A204.1 (cell line): ENCODE data around the gene PLEKHJ1.

Experiments
- FAIRE-seq: peaks from 2 replicates; lab custom pipeline; 2012; peaks lifted over from hg19 to GRCh38; lab: Jason Lieb, UNC

Gene PLEKHJ1

GRCh38 chr19:2234996-2235380 lies 1.1 kb downstream of the PLEKHJ1 start:
- no peak for FAIRE-seq

DNA sequence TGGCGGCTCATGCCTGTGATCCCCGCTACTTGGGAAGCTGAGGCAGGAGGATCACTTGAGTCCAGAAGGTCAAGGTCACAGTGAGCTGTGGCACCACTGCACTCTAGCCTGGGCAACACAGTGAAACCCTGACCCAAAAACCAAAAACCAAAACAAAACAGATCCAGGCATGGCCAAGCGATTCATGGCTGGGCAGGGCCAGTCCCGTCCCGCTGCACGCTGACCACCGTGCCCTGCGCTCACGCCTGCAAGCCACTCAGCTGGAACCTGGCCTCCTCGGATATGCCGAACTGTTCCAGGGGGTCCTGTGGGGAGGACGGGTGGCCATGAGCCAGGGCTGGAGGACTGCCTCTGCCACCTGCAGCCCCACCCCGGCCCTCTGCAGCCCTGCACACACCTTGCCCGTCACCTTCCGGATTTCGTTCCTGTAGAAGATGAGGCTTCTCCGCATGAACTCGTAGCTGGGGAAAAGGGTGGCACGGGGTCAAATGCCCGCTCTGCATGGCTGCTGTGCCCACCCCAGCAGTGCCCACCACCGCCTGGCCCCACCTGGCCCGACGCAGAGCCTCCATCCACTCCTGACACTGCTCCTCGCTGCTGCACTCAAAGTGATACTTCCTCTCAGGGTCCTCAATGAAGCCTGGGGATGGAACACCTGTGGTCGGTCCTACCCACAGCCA lies 2.4 kb downstream of the PLEKHJ1 start:
- no peak for FAIRE-seq

- FAIRE-seq, result no peak
Observed at GRCh38 chr19:2232286-2233151, 3.6 kb downstream of the PLEKHJ1 start.

DNA sequence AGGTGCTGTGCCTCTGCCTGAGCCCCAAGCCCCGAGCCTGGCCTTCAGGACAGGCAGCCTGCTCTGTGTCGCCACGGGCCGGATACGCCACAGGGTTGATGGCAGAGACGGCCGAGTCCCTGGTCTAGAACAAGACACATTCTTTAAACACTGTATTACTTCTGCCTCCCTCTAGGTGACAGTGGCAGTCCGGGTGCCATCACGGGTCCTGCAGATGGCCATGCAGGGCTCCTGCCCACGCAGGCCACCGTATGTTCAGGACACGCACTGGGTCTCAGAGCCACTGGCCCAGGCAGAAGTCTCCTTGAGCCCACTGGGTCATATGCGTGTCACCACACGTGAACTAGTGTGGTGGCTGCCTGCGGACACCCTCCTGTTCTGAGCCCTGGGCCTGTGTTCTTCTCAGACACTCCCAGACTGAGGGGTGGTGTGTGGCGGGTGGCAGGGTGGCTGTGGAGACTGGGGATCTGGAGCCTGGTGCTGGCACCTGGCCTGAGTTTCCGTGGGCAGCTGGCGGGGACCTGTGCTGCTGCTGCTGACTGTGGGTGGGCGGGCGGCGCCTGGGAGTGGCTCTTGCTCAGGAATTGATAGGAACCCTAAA lies 4.4 kb downstream of the PLEKHJ1 start:
- no peak for FAIRE-seq

DNA sequence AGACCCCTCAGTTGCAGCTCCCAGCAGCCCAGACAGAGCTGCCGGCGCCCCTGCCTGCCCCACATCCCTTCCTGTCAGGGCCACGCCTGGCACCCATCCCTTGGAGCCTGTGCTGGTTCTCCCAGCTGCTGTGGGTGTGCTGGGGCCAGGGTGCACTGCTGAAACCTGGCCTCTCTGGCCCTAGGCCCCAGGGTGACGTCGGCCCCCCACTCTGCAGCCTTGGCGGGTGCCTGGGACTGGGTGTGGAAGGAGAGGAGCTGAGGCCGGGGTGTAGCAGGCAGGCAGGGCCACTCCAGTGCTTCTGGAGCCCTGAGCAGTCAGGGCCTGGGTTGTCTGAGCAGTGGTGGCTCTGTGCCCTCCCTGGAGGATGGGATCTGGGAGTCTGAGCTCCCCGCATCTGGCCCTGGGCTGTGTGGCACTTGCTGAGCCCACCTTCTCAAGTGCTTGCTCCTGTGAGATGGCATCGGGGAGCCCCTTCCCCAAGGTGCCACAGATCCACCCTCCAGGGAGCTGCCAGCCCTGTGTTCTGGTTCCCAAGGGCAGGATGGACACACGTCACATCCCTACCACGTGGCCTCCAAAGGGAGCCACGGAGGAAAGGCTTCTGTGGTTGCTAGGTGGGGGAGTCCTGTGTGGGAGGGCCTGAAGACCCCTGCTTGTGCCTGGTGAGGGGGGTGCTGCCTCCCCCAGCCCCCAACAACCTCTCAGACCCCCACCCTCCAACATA lies 5.2 kb downstream of the PLEKHJ1 start:
- no peak for FAIRE-seq

- FAIRE-seq, result no peak
Observed at GRCh38 chr19:2230033-2230531, 6.0 kb downstream of the PLEKHJ1 start.

DNA sequence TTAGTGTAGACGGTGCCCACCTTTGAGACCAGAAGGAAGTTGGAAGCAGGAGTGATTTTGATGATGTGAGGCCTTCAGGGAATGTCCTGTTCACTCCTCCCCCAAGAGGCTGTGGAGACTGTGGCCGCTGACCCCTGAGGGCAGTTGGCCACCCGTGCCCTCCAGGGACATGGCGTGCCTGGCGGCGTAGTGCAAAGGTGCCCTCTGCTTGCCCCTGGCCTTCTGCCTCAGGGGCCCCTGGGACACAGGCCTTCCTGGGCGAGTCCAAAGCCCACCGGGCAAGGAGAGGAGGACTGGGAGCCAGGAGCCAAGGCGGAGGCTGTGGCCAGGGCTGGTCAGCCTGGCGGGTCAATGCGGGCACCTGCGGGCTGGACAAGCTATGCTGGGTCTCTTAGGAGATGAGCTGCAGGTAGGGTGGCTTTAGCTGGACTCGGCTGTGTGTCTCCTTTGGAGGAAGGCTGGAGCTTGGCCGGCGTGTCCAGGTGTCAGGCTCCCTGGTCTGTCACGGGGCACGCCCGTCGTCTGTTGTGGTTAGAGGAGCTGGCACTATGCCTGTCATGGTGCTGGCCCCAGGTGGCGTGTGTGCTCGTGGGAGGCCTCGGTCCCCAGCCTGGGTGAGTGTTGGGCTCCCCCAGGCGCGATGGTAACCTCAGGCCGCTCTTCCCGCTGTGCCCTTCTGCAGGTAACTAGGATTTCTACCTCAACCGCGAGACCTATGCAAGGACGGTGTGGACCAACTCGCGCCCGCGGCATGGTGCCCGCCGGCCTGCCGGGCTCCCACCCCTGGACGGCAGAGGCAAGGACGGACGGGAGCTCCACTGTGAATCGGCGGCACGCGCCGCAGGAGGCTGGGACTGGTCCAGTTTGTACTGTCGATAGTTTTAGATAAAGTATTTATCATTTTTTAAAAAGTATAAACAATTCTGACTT lies 6.8 kb downstream of the PLEKHJ1 start:
- FAIRE-seq, result no peak

- no peak for FAIRE-seq
Observed at GRCh38 chr19:2228157-2229030, 7.7 kb downstream of the PLEKHJ1 start.

DNA sequence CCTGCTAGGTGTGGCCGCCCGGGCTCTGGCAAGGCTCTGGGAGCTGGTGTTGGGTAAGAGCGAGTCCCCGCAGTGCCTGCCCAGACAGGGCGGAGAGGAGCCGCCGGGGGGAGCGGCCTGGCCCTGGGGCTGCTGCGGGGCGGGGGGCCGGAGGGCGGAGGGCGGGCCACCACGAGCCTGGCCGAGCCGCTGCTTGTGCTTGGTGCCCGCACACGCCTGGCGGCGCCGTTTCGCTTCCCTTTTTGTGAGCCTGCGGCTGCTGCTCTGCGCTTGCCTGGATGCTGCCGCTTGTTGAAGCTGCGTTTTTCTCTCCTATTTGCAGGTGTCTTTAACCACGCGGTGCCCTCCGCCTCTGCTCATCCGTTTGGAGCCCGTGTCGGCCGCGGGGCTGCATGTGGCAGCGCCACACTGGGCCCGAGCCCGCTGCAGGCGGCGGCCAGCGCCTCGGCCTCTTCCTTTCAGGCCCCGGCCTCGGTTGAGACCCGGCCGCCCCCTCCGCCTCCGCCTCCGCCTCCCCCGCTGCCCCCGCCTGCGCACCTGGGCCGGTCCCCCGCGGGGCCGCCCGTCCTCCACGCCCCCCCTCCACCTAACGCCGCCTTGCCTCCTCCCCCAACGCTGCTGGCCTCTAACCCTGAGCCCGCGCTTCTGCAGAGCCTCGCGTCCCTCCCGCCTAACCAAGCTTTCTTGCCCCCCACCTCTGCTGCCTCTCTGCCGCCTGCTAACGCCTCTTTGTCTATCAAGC lies 8.5 kb downstream of the PLEKHJ1 start:
- FAIRE-seq, result no peak

- FAIRE-seq, result no peak
Observed at GRCh38 chr19:2226840-2227360, 9.2 kb downstream of the PLEKHJ1 start.

DNA sequence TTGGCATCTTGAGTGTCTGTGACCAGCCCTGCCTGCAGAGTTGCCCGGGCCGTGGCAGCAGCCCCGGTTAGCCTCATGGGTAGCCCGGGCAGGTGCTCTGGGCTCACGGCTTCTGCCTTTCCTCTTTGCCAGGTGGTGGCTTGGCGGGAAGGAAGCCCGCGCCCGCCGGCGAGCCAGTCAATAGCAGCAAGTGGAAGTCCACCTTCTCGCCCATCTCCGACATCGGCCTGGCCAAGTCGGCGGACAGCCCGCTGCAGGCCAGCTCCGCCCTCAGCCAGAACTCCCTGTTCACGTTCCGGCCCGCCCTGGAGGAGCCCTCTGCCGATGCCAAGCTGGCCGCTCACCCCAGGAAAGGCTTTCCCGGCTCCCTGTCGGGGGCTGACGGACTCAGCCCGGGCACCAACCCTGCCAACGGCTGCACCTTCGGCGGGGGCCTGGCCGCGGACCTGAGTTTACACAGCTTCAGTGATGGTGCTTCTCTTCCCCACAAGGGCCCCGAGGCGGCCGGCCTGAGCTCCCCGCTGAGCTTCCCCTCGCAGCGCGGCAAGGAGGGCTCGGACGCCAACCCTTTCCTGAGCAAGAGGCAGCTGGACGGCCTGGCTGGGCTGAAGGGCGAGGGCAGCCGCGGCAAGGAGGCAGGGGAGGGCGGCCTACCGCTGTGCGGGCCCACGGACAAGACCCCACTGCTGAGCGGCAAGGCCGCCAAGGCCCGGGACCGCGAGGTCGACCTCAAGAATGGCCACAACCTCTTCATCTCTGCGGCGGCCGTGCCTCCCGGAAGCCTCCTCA lies 9.9 kb downstream of the PLEKHJ1 start:
- FAIRE-seq, result no peak

DNA sequence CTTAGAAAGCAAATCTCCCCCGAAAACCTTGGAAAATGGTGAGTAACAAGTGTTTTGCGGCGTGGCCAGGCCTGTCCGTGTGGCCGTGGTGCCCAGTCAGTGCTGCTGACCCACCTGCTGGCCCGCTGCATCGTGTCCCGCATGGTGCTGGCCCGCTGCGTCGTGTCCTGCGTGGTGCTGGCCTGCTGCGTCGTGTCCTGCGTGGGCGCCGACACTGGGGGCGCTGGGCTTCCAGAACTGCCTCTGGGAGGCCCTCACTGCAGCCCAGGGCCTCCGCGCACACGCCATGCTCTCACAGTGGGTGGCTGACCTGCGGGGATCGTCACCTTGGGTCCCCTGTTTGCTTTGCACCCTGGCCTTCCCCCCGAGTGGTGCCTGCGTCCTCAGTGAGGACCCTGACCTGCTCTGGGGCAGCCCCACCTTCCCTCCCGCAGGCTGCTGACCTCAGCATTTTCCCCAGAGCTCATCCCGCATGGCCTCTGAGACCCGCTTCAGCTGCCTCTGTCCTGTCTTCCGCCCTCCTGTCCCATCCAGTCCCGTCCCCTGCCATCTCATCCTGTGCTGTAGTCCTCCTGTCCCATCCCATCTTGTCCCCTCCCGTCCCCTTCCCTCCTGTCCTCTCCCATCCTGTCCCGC lies 10.6 kb downstream of the PLEKHJ1 start:
- FAIRE-seq, result no peak

DNA sequence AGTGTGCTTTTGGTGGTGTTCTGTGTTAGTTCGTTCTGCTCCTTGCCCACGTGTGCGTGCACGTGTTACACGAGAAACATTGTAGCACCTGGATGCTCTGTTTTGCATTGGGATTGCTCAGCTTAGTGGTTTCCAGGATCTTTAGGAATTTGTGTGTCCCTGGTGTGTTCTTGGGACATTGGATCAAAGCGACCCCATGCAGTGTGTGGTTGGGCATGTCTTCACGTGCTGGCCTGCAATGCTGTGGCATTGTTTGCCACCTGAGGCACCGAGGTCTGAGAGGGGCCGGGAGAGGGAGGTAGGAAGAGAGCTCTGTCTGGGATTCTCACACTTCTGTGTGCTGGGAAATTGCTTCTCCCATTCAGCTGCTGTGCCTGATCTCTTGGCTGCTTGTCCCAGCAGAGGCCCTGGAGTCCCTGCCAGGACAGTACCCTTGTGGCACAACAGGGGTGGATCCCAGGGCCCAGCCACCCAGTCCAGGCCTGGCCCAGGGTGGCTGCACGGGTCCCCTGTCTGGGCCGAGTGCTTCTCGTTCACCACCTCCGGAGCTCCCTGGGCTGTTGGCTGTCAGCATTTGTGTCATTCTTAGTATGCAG lies 11.3 kb downstream of the PLEKHJ1 start:
- no peak for FAIRE-seq

GRCh38 chr19:2223959-2224358 lies 12.2 kb downstream of the PLEKHJ1 start:
- no peak for FAIRE-seq

DNA sequence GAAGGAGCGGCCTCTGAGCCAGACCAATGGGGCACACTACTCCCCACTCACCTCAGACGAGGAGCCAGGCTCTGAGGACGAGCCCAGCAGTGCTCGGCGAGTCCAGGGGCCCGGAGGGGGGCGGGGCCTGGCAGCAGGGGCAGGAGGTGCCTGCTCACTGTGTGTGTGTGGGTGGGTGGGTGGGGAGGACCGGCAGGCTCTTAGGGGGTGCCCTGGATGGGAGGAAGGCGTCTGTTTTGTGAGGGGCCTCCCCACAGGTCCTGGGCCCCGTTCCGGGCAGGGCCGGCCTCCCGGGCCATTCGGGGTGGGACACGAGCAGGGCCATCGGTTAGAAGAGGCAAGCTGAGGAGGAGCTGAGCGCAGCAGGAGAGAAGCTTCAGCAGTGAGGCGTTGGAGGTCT lies 12.7 kb downstream of the PLEKHJ1 start:
- FAIRE-seq, result no peak

- no peak for FAIRE-seq
Observed at GRCh38 chr19:2221918-2222317, 14.2 kb downstream of the PLEKHJ1 start.

DNA sequence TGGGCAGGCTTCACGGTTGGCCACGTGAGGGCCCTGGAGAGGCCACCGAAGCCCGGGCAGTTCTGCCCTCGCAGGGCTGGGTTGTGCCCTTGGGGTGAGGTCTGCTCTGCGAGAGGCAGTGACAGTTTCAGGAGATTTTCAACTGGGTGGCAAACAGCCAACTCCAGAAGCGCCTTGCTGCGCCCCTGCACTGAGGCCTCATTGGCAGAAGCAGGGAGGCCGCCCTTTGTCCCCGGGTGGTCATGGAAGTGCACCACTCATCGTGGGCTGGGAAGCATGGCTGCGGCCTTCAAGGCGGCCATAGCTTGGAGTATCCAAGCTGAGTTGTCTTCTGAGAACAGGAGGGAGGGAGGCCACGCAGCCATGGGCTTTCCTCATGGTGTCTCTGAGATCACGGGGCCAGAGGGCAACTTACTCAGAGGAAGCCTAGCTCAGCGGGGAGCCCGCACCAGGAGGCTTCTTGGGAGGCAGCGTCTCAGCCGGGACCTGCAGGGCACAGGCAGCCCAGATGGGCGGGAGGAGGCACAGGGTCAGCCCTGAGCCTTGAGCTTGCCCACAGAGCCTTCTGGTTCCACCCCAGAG lies 14.8 kb downstream of the PLEKHJ1 start:
- no peak for FAIRE-seq
